ENCODE data around the gene CXCL14. TPM values are rescaled to one million over a fixed set of nuclear protein-coding genes. Genes with fewer than 3 reads are reported as not detected.
A peak's percentile ranks its signal among the peaks of the same experiment; 100 is the strongest.

The CXCL14 gene
- total RNA-seq, 1 experiment from 2014 or later: not detected

DNA sequence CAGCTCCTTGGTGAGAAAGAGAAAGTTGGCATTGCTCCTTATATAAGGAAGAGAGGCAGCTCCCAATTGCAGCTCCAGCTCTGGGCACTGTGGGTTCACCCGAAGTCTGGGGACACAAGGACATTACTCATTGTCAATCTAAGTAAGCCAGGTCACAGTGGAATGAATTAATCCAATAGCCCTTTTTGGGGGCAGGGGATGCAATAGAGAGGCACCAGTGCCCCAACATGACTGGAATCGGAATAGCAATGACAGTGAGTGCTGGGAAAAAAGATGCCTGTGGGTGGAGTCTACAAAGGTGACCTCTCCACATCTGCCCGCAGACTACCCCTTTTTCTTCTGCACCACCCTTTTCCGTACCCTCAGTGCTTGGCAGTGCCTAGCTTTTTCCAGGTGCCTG, 31.9 kb downstream of the CXCL14 start:
- Histone ChIP-seq H3K27ac (ENCODE audit: low read depth, low read length) (no peak overlapping the region), H4K20me1 (ENCODE audit: insufficient read depth) (no peaks in the 10 kb centered on the region), H3K9me3 (ENCODE audit: control insufficient read depth in 1 of 2, insufficient read depth in 1 of 2, low read depth in 1 of 2, low read length in 2 of 2) (no peaks in the 10 kb centered on the region), H3K4me2 (ENCODE audit: low read length) (no peak overlapping the region), H3K4me1 (ENCODE audit: control insufficient read depth in 1 of 2, insufficient read depth in 2 of 2, low read length in 2 of 2) (no peaks in the 10 kb centered on the region), H3K9ac (ENCODE audit: low read length) (no peak overlapping the region), H3K36me3 (ENCODE audit: control insufficient read depth in 1 of 2, insufficient read depth in 2 of 2, low read length in 2 of 2) (no peaks in the 10 kb centered on the region), H3K27me3 (ENCODE audit: insufficient read depth, low read length) (peaks cover 11% of the 10 kb centered on the region; the same call in 1 of the 2 replicates), H3K79me2 (ENCODE audit: insufficient read depth, low read length) (no peaks in the 10 kb centered on the region), H3K9me2 (ENCODE audit: insufficient read depth) (no peaks in the 10 kb centered on the region), H2AFZ (ENCODE audit: low read depth, low read length, poor library complexity, severe bottlenecking) (no peak overlapping the region), H3K4me3 (replicated peaks in 1 of 2; ENCODE audit: low read depth in 1 of 2, low read length in 2 of 2) (no peak overlapping the region)
- BruUV-seq (replicated peaks): no TSS peak
- no peak for DNase-seq (ENCODE audit: low read depth, low spot score)
- POLR2A ChIA-PET: no interaction called here
- ATAC-seq: 0 out of 2 replicates have a peak, but pooled peaks have one; percentile 28
- intact Hi-C loops (cut with micrococcal nuclease): no loop called here
- CTCF ChIA-PET: interaction anchor here (11.5 kb wide), 1 partner anchor 86 kb away, joined by 476 read pairs; no protein-coding TSS in a partner anchor
- RAD21 ChIA-PET (ENCODE audit: low non-redundant PET in 1 of 2, low total read pairs in 2 of 2, uncharacterized antibody in 2 of 2, unreplicated experiment in 2 of 2): no interaction called here
- TF ChIP-seq RAD21 (IDR thresholded peaks at IDR 0.05; ENCODE audit: low read depth) (peak; percentile 43), EZH2phosphoT487 (IDR thresholded peaks at IDR 0.05; ENCODE audit: borderline replicate concordance) (no peak)
- TF ChIP-seq, protein P1, sequence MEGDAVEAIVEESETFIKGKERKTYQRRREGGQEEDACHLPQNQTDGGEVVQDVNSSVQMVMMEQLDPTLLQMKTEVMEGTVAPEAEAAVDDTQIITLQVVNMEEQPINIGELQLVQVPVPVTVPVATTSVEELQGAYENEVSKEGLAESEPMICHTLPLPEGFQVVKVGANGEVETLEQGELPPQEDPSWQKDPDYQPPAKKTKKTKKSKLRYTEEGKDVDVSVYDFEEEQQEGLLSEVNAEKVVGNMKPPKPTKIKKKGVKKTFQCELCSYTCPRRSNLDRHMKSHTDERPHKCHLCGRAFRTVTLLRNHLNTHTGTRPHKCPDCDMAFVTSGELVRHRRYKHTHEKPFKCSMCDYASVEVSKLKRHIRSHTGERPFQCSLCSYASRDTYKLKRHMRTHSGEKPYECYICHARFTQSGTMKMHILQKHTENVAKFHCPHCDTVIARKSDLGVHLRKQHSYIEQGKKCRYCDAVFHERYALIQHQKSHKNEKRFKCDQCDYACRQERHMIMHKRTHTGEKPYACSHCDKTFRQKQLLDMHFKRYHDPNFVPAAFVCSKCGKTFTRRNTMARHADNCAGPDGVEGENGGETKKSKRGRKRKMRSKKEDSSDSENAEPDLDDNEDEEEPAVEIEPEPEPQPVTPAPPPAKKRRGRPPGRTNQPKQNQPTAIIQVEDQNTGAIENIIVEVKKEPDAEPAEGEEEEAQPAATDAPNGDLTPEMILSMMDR (IDR thresholded peaks at IDR 0.05 in 2 of 3, conservative IDR thresholded peaks at IDR 0.05 in 1 of 3; ENCODE audit: borderline replicate concordance in 1 of 3, insufficient read depth in 1 of 3, low read depth in 2 of 3, low read length in 2 of 3): 0 out of 6 replicates have a peak, but pooled peaks of 1 of the 3 experiments have one; percentile 18

DNA sequence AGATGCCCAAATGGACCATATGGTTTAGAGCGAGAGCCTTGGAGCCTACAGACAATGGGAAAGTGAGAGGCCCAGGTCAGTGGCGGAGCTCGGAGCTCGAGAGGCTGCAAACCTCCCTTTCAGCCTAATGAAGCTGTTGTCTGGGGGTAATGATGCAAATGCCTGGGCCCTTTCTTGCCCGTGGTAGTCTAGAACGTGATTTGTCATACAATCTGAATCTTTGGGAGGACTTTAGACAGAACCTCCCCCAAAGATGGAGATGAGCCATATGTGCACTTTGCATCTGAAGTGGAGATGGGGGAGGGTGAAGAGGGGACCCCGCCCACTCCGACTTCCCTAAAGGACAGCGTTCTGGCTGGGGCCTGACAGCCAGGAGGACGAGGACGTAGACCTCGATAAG, 32.7 kb downstream of the CXCL14 start:
- no peak for DNase-seq (ENCODE audit: low read depth, low spot score)
- no peak overlapping the region for H3K4me3 ChIP-seq (replicated peaks in 1 of 2; ENCODE audit: low read depth in 1 of 2, low read length in 2 of 2)
- peaks cover 11% of the 10 kb centered on the region; the same call in 1 of the 2 replicates for H3K27me3 ChIP-seq (ENCODE audit: insufficient read depth, low read length)
- POLR2A ChIA-PET: no interaction called here
- intact Hi-C loops (cut with micrococcal nuclease): no loop called here
- no peak overlapping the region for H2AFZ ChIP-seq (ENCODE audit: low read depth, low read length, poor library complexity, severe bottlenecking)
- H3K9me3 ChIP-seq (ENCODE audit: control insufficient read depth in 1 of 2, insufficient read depth in 1 of 2, low read depth in 1 of 2, low read length in 2 of 2): no peaks in the 10 kb centered on the region
- no peaks in the 10 kb centered on the region for H3K9me2 ChIP-seq (ENCODE audit: insufficient read depth)
- H3K4me2 ChIP-seq (ENCODE audit: low read length): no peak overlapping the region
- no TSS peak for BruUV-seq (replicated peaks)
- no peaks in the 10 kb centered on the region for H3K36me3 ChIP-seq (ENCODE audit: control insufficient read depth in 1 of 2, insufficient read depth in 2 of 2, low read length in 2 of 2)
- H3K27ac ChIP-seq (ENCODE audit: low read depth, low read length): no peak overlapping the region
- no peak for ATAC-seq
- no peaks in the 10 kb centered on the region for H4K20me1 ChIP-seq (ENCODE audit: insufficient read depth)
- no peak overlapping the region for H3K9ac ChIP-seq (ENCODE audit: low read length)
- no peaks in the 10 kb centered on the region for H3K4me1 ChIP-seq (ENCODE audit: control insufficient read depth in 1 of 2, insufficient read depth in 2 of 2, low read length in 2 of 2)
- CTCF ChIA-PET: interaction anchor here (11.5 kb wide), 1 partner anchor 85 kb away, joined by 476 read pairs; no protein-coding TSS in a partner anchor
- RAD21 ChIA-PET (ENCODE audit: low non-redundant PET in 1 of 2, low total read pairs in 2 of 2, uncharacterized antibody in 2 of 2, unreplicated experiment in 2 of 2): no interaction called here
- TF ChIP-seq SRF (IDR thresholded peaks at IDR 0.05; ENCODE audit: low read depth) (no peak), ELF1 (IDR thresholded peaks at IDR 0.05; ENCODE audit: borderline replicate concordance, low read depth) (no peak), TCF7L2 (IDR thresholded peaks at IDR 0.05; ENCODE audit: borderline replicate concordance, extremely low read depth, insufficient read depth, insufficient read length) (no peak), EZH2 (IDR thresholded peaks at IDR 0.05) (no peak), SIN3A (IDR thresholded peaks at IDR 0.05; ENCODE audit: low read depth) (no peak)
- no peaks in the 10 kb centered on the region for H3K79me2 ChIP-seq (ENCODE audit: insufficient read depth, low read length)
